H9 (cell line): ENCODE results near the gene MSMB. TPM values are rescaled to one million over a fixed set of nuclear protein-coding genes. Genes with fewer than 3 reads are reported as not detected.

Experiments
- DNase-seq: peaks from one replicate; pipeline ENCODE4 v3.0.0-alpha.2; 2017
- H2AFZ ChIP-seq: one replicate; pipeline ENCODE4 v1.6.1; 2013; ENCODE audit warnings: mild to moderate bottlenecking, low read length, control low read depth, moderate library complexity
- H2AK5ac ChIP-seq: 2 replicates; pipeline ENCODE4 v1.6.1; 2013; ENCODE audit warnings: low read length, control low read depth, mixed read lengths; ENCODE audit not compliant: insufficient read length
- H2BK120ac ChIP-seq: one replicate; pipeline ENCODE4 v1.6.1; 2013; ENCODE audit warnings: low read depth, mild to moderate bottlenecking, low read length, control low read depth, inconsistent platforms; ENCODE audit not compliant: poor library complexity, severe bottlenecking
- H2BK12ac ChIP-seq: 2 replicates; pipeline ENCODE4 v1.6.1; 2013; ENCODE audit warnings: low read length, control low read depth, mixed read lengths, low read depth; ENCODE audit not compliant: insufficient read length
- H2BK15ac ChIP-seq: 2 replicates; pipeline ENCODE4 v1.6.1; 2013; ENCODE audit warnings: low read depth, low read length, control low read depth
- H2BK20ac ChIP-seq: one replicate; pipeline ENCODE4 v1.6.1; 2013; ENCODE audit warnings: low read depth, mild to moderate bottlenecking, low read length, control low read depth, inconsistent platforms; ENCODE audit not compliant: poor library complexity, severe bottlenecking
- H2BK5ac ChIP-seq: 2 replicates; pipeline ENCODE4 v1.6.1; 2013; ENCODE audit warnings: low read length, control low read depth, mixed read lengths; ENCODE audit not compliant: insufficient read length
- H3K14ac ChIP-seq: 2 replicates; pipeline ENCODE4 v1.6.1; 2013; ENCODE audit warnings: low read length, control low read depth; ENCODE audit not compliant: insufficient read depth
- H3K18ac ChIP-seq: 2 replicates; pipeline ENCODE4 v1.6.1; 2013; ENCODE audit warnings: low read depth, mild to moderate bottlenecking, mixed read lengths, low read length, control low read depth; ENCODE audit not compliant: insufficient read length
- H3K23ac ChIP-seq: 2 replicates; pipeline ENCODE4 v1.6.1; 2013; ENCODE audit warnings: low read length, control low read depth, mixed read lengths, low read depth; ENCODE audit not compliant: insufficient read length
- H3K23me2 ChIP-seq: 2 replicates; pipeline ENCODE4 v1.6.1; 2013; ENCODE audit warnings: low read depth, mild to moderate bottlenecking, mixed read lengths, low read length, control low read depth; ENCODE audit not compliant: insufficient read length, poor library complexity, severe bottlenecking
- H3K27ac ChIP-seq: 2 replicates; pipeline ENCODE4 v1.5.1; 2013; ENCODE audit warnings: low read length, control low read depth, mixed read lengths, low read depth; ENCODE audit not compliant: insufficient read length
- H3K27me3 ChIP-seq: 2 replicates; pipeline ENCODE4 v1.6.1; 2013; ENCODE audit warnings: low read length, control low read depth, inconsistent platforms; ENCODE audit not compliant: insufficient read depth
- H3K4ac ChIP-seq: 2 replicates; pipeline ENCODE4 v1.6.1; 2013; ENCODE audit warnings: low read depth, mild to moderate bottlenecking, control low read depth, inconsistent platforms, low read length, moderate library complexity
- H3K4me1 ChIP-seq: 2 replicates; pipeline ENCODE4 v1.6.1; 2013; ENCODE audit warnings: low read length, control low read depth, inconsistent platforms; ENCODE audit not compliant: insufficient read depth
- H3K4me2 ChIP-seq: 2 replicates; pipeline ENCODE4 v1.6.1; 2013; ENCODE audit warnings: low read length, control low read depth, mixed read lengths; ENCODE audit not compliant: insufficient read length, insufficient read depth
- H3K56ac ChIP-seq: 2 replicates; pipeline ENCODE4 v1.6.1; 2013; ENCODE audit warnings: low read depth, mild to moderate bottlenecking, mixed read lengths, low read length, control low read depth; ENCODE audit not compliant: insufficient read length
- H3K79me1 ChIP-seq: 2 replicates; pipeline ENCODE4 v1.6.1; 2013; ENCODE audit warnings: low read depth, mild to moderate bottlenecking, moderate library complexity, low read length, control low read depth, inconsistent platforms; ENCODE audit not compliant: insufficient read depth, poor library complexity, severe bottlenecking
- H3K79me2 ChIP-seq: 2 replicates; pipeline ENCODE4 v1.6.1; 2013; ENCODE audit warnings: low read length, control low read depth, inconsistent platforms; ENCODE audit not compliant: insufficient read depth
- H3K9ac ChIP-seq: 2 replicates; pipeline ENCODE4 v1.6.1; 2013; ENCODE audit warnings: low read length, control low read depth, mixed read lengths; ENCODE audit not compliant: insufficient read length; ENCODE audit errors: extremely low read depth
- H3K9me3 ChIP-seq: one replicate; pipeline ENCODE4 v1.6.1; 2013; ENCODE audit warnings: low read depth, low read length, inconsistent platforms; ENCODE audit not compliant: control insufficient read depth
- H3T11ph ChIP-seq: one replicate; pipeline ENCODE4 v1.6.1; 2013; ENCODE audit warnings: mild to moderate bottlenecking, low read length, control low read depth, inconsistent platforms
- H4K20me1 ChIP-seq: one replicate; pipeline ENCODE4 v1.6.1; 2013; ENCODE audit not compliant: control insufficient read depth, insufficient read length, insufficient read depth
- H4K5ac ChIP-seq: 2 replicates; pipeline ENCODE4 v1.6.1; 2013; ENCODE audit warnings: low read depth, mild to moderate bottlenecking, mixed read lengths, low read length, control low read depth; ENCODE audit not compliant: insufficient read length
- H4K8ac ChIP-seq: replicated peaks from 2 replicates; pipeline ENCODE4 v1.6.1; 2013; ENCODE audit warnings: low read length, control low read depth, mixed read lengths, low read depth; ENCODE audit not compliant: insufficient read length
- H4K91ac ChIP-seq: 2 replicates; pipeline ENCODE4 v1.6.1; 2013; ENCODE audit warnings: low read depth, mild to moderate bottlenecking, moderate library complexity, mixed read lengths, low read length, control low read depth; ENCODE audit not compliant: insufficient read length
- H3K27ac Mint-ChIP-seq, 3 experiments: 2 replicates in 2 of 3; 3 replicates in 1 of 3; pipeline ENCODE4 v1.8.0; 2020 to 2021; ENCODE audit warnings: mixed read lengths in 3 of 3, mild to moderate bottlenecking in 1 of 3, moderate library complexity in 1 of 3
- H3K27me3 Mint-ChIP-seq: 2 replicates; pipeline ENCODE4 v1.8.0; 2021; ENCODE audit warnings: low read depth, mild to moderate bottlenecking, moderate library complexity, mixed read lengths
- H3K36me3 Mint-ChIP-seq, 3 experiments: 2 replicates in 2 of 3; 3 replicates in 1 of 3; pipeline ENCODE4 v1.8.0; 2020 to 2021; ENCODE audit warnings: low read depth in 3 of 3, mixed read lengths in 3 of 3; ENCODE audit not compliant: insufficient read depth in 1 of 3
- H3K4me1 Mint-ChIP-seq, 2 experiments: 2 replicates each; pipeline ENCODE4 v1.8.0; 2020; ENCODE audit warnings: mixed read lengths in 2 of 2
- H3K4me3 Mint-ChIP-seq, 2 experiments: 2 replicates in 1 of 2; 3 replicates in 1 of 2; pipeline ENCODE4 v1.8.0; 2020 to 2021; ENCODE audit warnings: mild to moderate bottlenecking in 2 of 2, mixed read lengths in 2 of 2, moderate library complexity in 1 of 2
- H3K9me3 Mint-ChIP-seq, 2 experiments: 2 replicates in 1 of 2; 3 replicates in 1 of 2; pipeline ENCODE4 v1.8.0; 2020; ENCODE audit warnings: mild to moderate bottlenecking in 2 of 2, mixed read lengths in 2 of 2, moderate library complexity in 1 of 2
- CTCF ChIP-seq: fragments of 200-600 bp; sonication (generic); conservative IDR thresholded peaks from 3 replicates; pipeline ENCODE4 v1.8.0; 2021; ENCODE audit warnings: antibody characterized with exemption, mild to moderate bottlenecking
- WGBS: extraction: QIAGEN DNeasy Blood & Tissue Kit; methylation state at CpG from one replicate; pipeline ENCODE4 v1.1.7; 2013; ENCODE audit warnings: missing lambda C conversion rate, low lambda C conversion rate, mixed read lengths; ENCODE audit not compliant: insufficient read length; ENCODE audit errors: extremely low coverage; 5-methylcytosine and 5-hydroxymethylcytosine counted together
- total RNA-seq: library from RNA; stranded (reverse); gene quantifications from 2 replicates; pipeline ENCODE4 v1.2.1, GENCODE V29; 2021

Gene MSMB
- total RNA-seq, 1 experiment from 2014 or later, result not detected

- DNase-seq, result no peak
- Histone ChIP-seq H2BK15ac (no peak overlapping the region), H2BK120ac (no peak overlapping the region), H2AFZ (no peak overlapping the region), H3K9ac (no peak overlapping the region), H3K9me3 (no peaks in the 10 kb centered on the region), H4K91ac (no peak overlapping the region), H3K4me1 (no peaks in the 10 kb centered on the region), H3K4ac (no peak overlapping the region), H3K27me3 (no peaks in the 10 kb centered on the region), H3K27ac (no peak overlapping the region), H3K23me2 (no peaks in the 10 kb centered on the region), H3T11ph (no peak overlapping the region), H3K18ac (no peak overlapping the region), H3K79me1 (peaks cover 3% of the 10 kb centered on the region), H2BK20ac (no peak overlapping the region), H2AK5ac (no peak overlapping the region), H3K14ac (no peak overlapping the region), H2BK12ac (no peak overlapping the region), H3K56ac (no peak overlapping the region), H4K8ac (no peak overlapping the region), H3K79me2 (peaks cover 3% of the 10 kb centered on the region; the same call in 1 of the 2 replicates), H4K5ac (no peak overlapping the region), H3K23ac (no peak overlapping the region), H3K4me2 (no peak overlapping the region), H2BK5ac (no peak overlapping the region), H4K20me1 (no peaks in the 10 kb centered on the region)
- TF ChIP-seq CTCF, result no peak
- no peak overlapping the region for H3K27ac Mint-ChIP-seq
- no peaks in the 10 kb centered on the region for H3K9me3 Mint-ChIP-seq
- no peaks in the 10 kb centered on the region for H3K27me3 Mint-ChIP-seq
- peaks cover 16 to 47% (median 29%) of the 10 kb centered on the region in 3 experiments; a peak in 6 of 7 replicates for H3K36me3 Mint-ChIP-seq
- no peak overlapping the region for H3K4me3 Mint-ChIP-seq
- peaks cover 2 to 6% of the 10 kb centered on the region in 2 experiments; a peak in 3 of 4 replicates for H3K4me1 Mint-ChIP-seq
- no CpG with 5 or more reads among the region's 5 CpGs for WGBS
These were observed 31.2 kb downstream of the MSMB start for GRCh38 chr10:46014683-46015405.
